GM23338 (cell line): ENCODE results near the gene BRI3BP. TPM values are rescaled to one million over a fixed set of nuclear protein-coding genes. Genes with fewer than 3 reads are reported as not detected.
A peak's percentile ranks its signal among the peaks of the same experiment; 100 is the strongest.

Experiments used
- ATAC-seq: fragments of 200-7000 bp; cut with Tn5 transposase; 3 replicates; pipeline ENCODE4 v1.9.1; 2020
- DNase-seq: peaks from one replicate; pipeline ENCODE4 v3.0.0-alpha.2; 2015; ENCODE audit warnings: low spot score
- H2AFZ ChIP-seq: fragments of 200-600 bp; sonication (generic); 2 replicates; pipeline ENCODE4 v1.8.0; 2016; ENCODE audit warnings: antibody characterized with exemption, mild to moderate bottlenecking, moderate library complexity
- H3F3A ChIP-seq: fragments of 200-600 bp; sonication (generic); replicated peaks from 2 replicates; pipeline ENCODE4 v1.8.0; 2017; ENCODE audit warnings: antibody characterized with exemption, mixed run types, low read depth
- H3K27ac ChIP-seq: fragments of 200-600 bp; sonication (generic); 2 replicates; pipeline ENCODE4 v1.6.1; 2016; ENCODE audit warnings: low read depth
- H3K27me3 ChIP-seq: fragments of 200-600 bp; sonication (generic); 2 replicates; pipeline ENCODE4 v1.8.0; 2016; ENCODE audit warnings: mild to moderate bottlenecking, mixed run types, moderate library complexity; ENCODE audit not compliant: insufficient read depth
- H3K36me3 ChIP-seq: fragments of 200-600 bp; sonication (generic); 2 replicates; pipeline ENCODE4 v1.8.0; 2016; ENCODE audit warnings: mild to moderate bottlenecking; ENCODE audit not compliant: insufficient read depth
- H3K4me1 ChIP-seq: fragments of 200-600 bp; sonication (generic); 2 replicates; pipeline ENCODE4 v1.8.0; 2016; ENCODE audit warnings: mild to moderate bottlenecking, moderate library complexity; ENCODE audit not compliant: insufficient read depth
- H3K4me2 ChIP-seq: fragments of 200-600 bp; sonication (generic); 2 replicates; pipeline ENCODE4 v1.7.1; 2017; ENCODE audit warnings: mixed run types
- H3K4me3 ChIP-seq: fragments of 200-600 bp; sonication (generic); 2 replicates; pipeline ENCODE4 v1.6.1; 2016; ENCODE audit warnings: mixed run types
- H3K79me2 ChIP-seq: fragments of 200-600 bp; sonication (generic); replicated peaks from 2 replicates; pipeline ENCODE4 v1.8.0; 2017; ENCODE audit warnings: mild to moderate bottlenecking; ENCODE audit not compliant: insufficient read depth
- H3K9me2 ChIP-seq: fragments of 200-600 bp; sonication (generic); 2 replicates; pipeline ENCODE4 v1.8.0; 2017; ENCODE audit not compliant: insufficient read depth
- H4K20me1 ChIP-seq: fragments of 200-600 bp; sonication (generic); replicated peaks from 2 replicates; pipeline ENCODE4 v1.8.0; 2017; ENCODE audit warnings: mild to moderate bottlenecking; ENCODE audit not compliant: insufficient read depth
- H3K27ac Mint-ChIP-seq: 2 replicates; pipeline ENCODE4 v1.8.0; 2020; ENCODE audit warnings: inconsistent platforms, mild to moderate bottlenecking, moderate library complexity, mixed read lengths
- H3K27me3 Mint-ChIP-seq: 3 replicates; pipeline ENCODE4 v1.8.0; 2022; ENCODE audit warnings: low read depth, mild to moderate bottlenecking, moderate library complexity, mixed read lengths, inconsistent platforms; ENCODE audit not compliant: insufficient read depth, poor library complexity
- H3K36me3 Mint-ChIP-seq: 3 replicates; pipeline ENCODE4 v1.8.0; 2021; ENCODE audit warnings: low read depth, mild to moderate bottlenecking, inconsistent platforms, moderate library complexity, mixed read lengths
- H3K4me1 Mint-ChIP-seq: 3 replicates; pipeline ENCODE4 v1.8.0; 2020; ENCODE audit warnings: mild to moderate bottlenecking, inconsistent platforms, mixed read lengths
- H3K4me3 Mint-ChIP-seq: 3 replicates; pipeline ENCODE4 v1.8.0; 2021; ENCODE audit warnings: moderate library complexity, mild to moderate bottlenecking, inconsistent platforms, mixed read lengths
- H3K9me3 Mint-ChIP-seq: 3 replicates; pipeline ENCODE4 v1.8.0; 2020; ENCODE audit warnings: moderate library complexity, mild to moderate bottlenecking, inconsistent platforms, mixed read lengths
- CREB1 ChIP-seq: fragments of 250-450 bp; sonication (Bioruptor Pico); IDR thresholded peaks from 2 replicates; pipeline ENCODE4 v1.5.0; 2020; ENCODE audit warnings: low read depth, mild to moderate bottlenecking, moderate library complexity
- CTCF ChIP-seq, 2 experiments: fragments of 200-600 bp in 1 of 2; sonication (generic) in 1 of 2; conservative IDR thresholded peaks; 2 replicates each; pipeline versions ENCODE4 v1.5.1 to v1.6.1; 2016 to 2017; ENCODE audit warnings: antibody characterized with exemption in 2 of 2, low read depth in 2 of 2, mild to moderate bottlenecking in 2 of 2, moderate library complexity in 1 of 2
- ETS1 ChIP-seq: IDR thresholded peaks from 2 replicates; pipeline ENCODE4 v1.6.1; 2016; ENCODE audit warnings: antibody characterized with exemption
- EZH2 ChIP-seq: fragments of 200-600 bp; sonication (generic); IDR thresholded peaks from one replicate; pipeline ENCODE4 v1.8.0; 2017; ENCODE audit warnings: antibody characterized with exemption, mild to moderate bottlenecking, low read depth; ENCODE audit not compliant: unreplicated experiment
- EZH2phosphoT487 ChIP-seq: fragments of 200-600 bp; sonication (generic); IDR thresholded peaks from one replicate; pipeline ENCODE4 v1.8.1; 2018; ENCODE audit warnings: antibody characterized with exemption; ENCODE audit not compliant: unreplicated experiment
- JUNB ChIP-seq: IDR thresholded peaks from one replicate; pipeline ENCODE4 v1.6.1; 2016; ENCODE audit warnings: antibody characterized with exemption; ENCODE audit not compliant: unreplicated experiment
- NANOG ChIP-seq: IDR thresholded peaks from 2 replicates; pipeline ENCODE4 v1.6.1; 2016; ENCODE audit warnings: antibody characterized with exemption, borderline replicate concordance
- POLR2AphosphoS5 ChIP-seq: IDR thresholded peaks from 2 replicates; pipeline ENCODE4 v1.6.1; 2016; ENCODE audit warnings: antibody characterized with exemption, low read depth
- REST ChIP-seq: IDR thresholded peaks from one replicate; pipeline ENCODE4 v1.6.1; 2018; ENCODE audit warnings: antibody characterized with exemption; ENCODE audit not compliant: unreplicated experiment
- STAT1 ChIP-seq: IDR thresholded peaks from one replicate; pipeline ENCODE4 v1.6.1; 2016; ENCODE audit warnings: antibody characterized with exemption; ENCODE audit not compliant: unreplicated experiment
- ZNF114 ChIP-seq: fragments of 250-450 bp; sonication (Bioruptor Pico); IDR thresholded peaks from 2 replicates; pipeline ENCODE4 v1.5.0; 2020; ENCODE audit warnings: mild to moderate bottlenecking, moderate library complexity
- ZNF331 ChIP-seq: fragments of 250-450 bp; sonication (Bioruptor Pico); IDR thresholded peaks from 2 replicates; pipeline ENCODE4 v1.5.0; 2020; ENCODE audit warnings: low read depth, mild to moderate bottlenecking, moderate library complexity
- ZNF462 ChIP-seq: fragments of 250-450 bp; sonication (Bioruptor Pico); IDR thresholded peaks from 2 replicates; pipeline ENCODE4 v1.5.0; 2020; ENCODE audit warnings: mild to moderate bottlenecking, moderate library complexity
- polyA plus RNA-seq: library from polyadenylated mRNA; unstranded; fragments of >200 nt; fragmentation: Nextera tagmentation; extraction: Ambion mirVana; gene quantifications from 2 replicates; pipeline ENCODE4 v1.2.1, GENCODE V29; 2016
- total RNA-seq: library from RNA; depleted of rRNA; stranded (reverse); fragments of >200 nt; shearing (Covaris generic); gene quantifications from 2 replicates; pipeline ENCODE4 v1.2.3, GENCODE V29; 2014

BRI3BP gene
- total and polyA plus RNA-seq, 2 experiments from 2014 or later: 5.8 to 10.7 TPM

GRCh38 chr12:125072496-125072895 lies 79.1 kb downstream of the BRI3BP start:
- H3K27me3 Mint-ChIP-seq: no peaks in the 10 kb centered on the region
- peaks cover 9% of the 10 kb centered on the region for H3K4me1 ChIP-seq
- no peaks in the 10 kb centered on the region; the same call in 2 of the 3 replicates for H3K9me3 Mint-ChIP-seq
- peaks cover 28% of the 10 kb centered on the region for H3K36me3 ChIP-seq
- no peak for DNase-seq
- 0 out of 2 replicates have a peak, but pooled peaks cover 6% of the 10 kb centered on the region for H3F3A ChIP-seq
- H3K36me3 Mint-ChIP-seq: peaks cover 28% of the 10 kb centered on the region
- H3K4me3 Mint-ChIP-seq: no peak overlapping the region
- H3K79me2 ChIP-seq: peaks cover 64% of the 10 kb centered on the region
- TF ChIP-seq POLR2AphosphoS5 (no peak), STAT1 (no peak), EZH2phosphoT487 (no peak), ZNF114 (CRISPR knock-in tag) (no peak), REST (no peak), JUNB (no peak), CREB1 (CRISPR knock-in tag) (no peak), CTCF (conservative IDR thresholded peaks at IDR 0.05; ENCODE audit: low read depth in 2 of 2) (no peak), ETS1 (no peak), EZH2 (no peak), NANOG (no peak), ZNF462 (no peak), ZNF331 (CRISPR knock-in tag) (no peak)
- no peak for ATAC-seq
- peaks cover 44% of the 10 kb centered on the region for H4K20me1 ChIP-seq
- 0 out of 2 replicates have a peak overlapping the region, but pooled peaks have one; percentile 39 for H3K27ac ChIP-seq
- no peaks in the 10 kb centered on the region for H3K27me3 ChIP-seq
- H3K27ac Mint-ChIP-seq: no peak overlapping the region
- no peak overlapping the region for H3K4me3 ChIP-seq
- H2AFZ ChIP-seq: no peak overlapping the region
- H3K4me1 Mint-ChIP-seq: peaks cover 8% of the 10 kb centered on the region; the same call in 2 of the 3 replicates
- H3K4me2 ChIP-seq: no peak overlapping the region
- no peaks in the 10 kb centered on the region for H3K9me2 ChIP-seq
